Measurements from ENCODE around the gene PLS3. TPM values are rescaled to one million over a fixed set of nuclear protein-coding genes. Genes with fewer than 3 reads are reported as not detected.

The PLS3 gene
- total RNA-seq, 3 donors from 2014 or later = 9.7 to 33.0 (median 27.5) TPM

GRCh38 chrX:115598556-115598955, 37.6 kb downstream of the PLS3 start:
- no peak overlapping the region for H3K4me3 ChIP-seq
- ATAC-seq (no peak), DNase-seq (no peak)
- no peak for TF ChIP-seq CTCF (IDR thresholded peaks at IDR 0.05)
- no peaks in the 10 kb centered on the region for H3K36me3 ChIP-seq (ENCODE audit: low read depth)
- H3K4me1 ChIP-seq (ENCODE audit: low read depth) = no peaks in the 10 kb centered on the region
- H3K9me3 ChIP-seq = no peaks in the 10 kb centered on the region
- intact Hi-C loops (cut with DNase I, micrococcal nuclease) = no loop called here

GRCh38 chrX:115602308-115602707, 41.3 kb downstream of the PLS3 start:
- no peak for TF ChIP-seq CTCF (IDR thresholded peaks at IDR 0.05)
- no peak for ATAC-seq

GRCh38 chrX:115602729-115603389, 41.9 kb downstream of the PLS3 start:
- intact Hi-C loops (cut with DNase I, micrococcal nuclease) = no loop called here
- H3K4me3 ChIP-seq = no peak overlapping the region
- TF ChIP-seq CTCF (IDR thresholded peaks at IDR 0.05) = no peak
- H3K9me3 ChIP-seq = no peaks in the 10 kb centered on the region
- no peaks in the 10 kb centered on the region for H3K36me3 ChIP-seq (ENCODE audit: low read depth)
- DNase-seq (no peak), ATAC-seq (peak; percentile 49)
- no peaks in the 10 kb centered on the region for H3K4me1 ChIP-seq (ENCODE audit: low read depth)

More at GRCh38 chrX:115602308-115602707, 41.3 kb downstream of the PLS3 start:
- DNase-seq = no peak
- no peaks in the 10 kb centered on the region for H3K36me3 ChIP-seq (ENCODE audit: low read depth)
- H3K4me1 ChIP-seq (ENCODE audit: low read depth) = no peaks in the 10 kb centered on the region
- no peak overlapping the region for H3K4me3 ChIP-seq
- no peaks in the 10 kb centered on the region for H3K9me3 ChIP-seq
- intact Hi-C loops (cut with DNase I, micrococcal nuclease) = no loop called here

GRCh38 chrX:115603534-115604074, 42.6 kb downstream of the PLS3 start:
- no peak for TF ChIP-seq CTCF (IDR thresholded peaks at IDR 0.05)
- Histone ChIP-seq H3K4me3 (no peak overlapping the region), H3K36me3 (ENCODE audit: low read depth) (no peaks in the 10 kb centered on the region), H3K4me1 (ENCODE audit: low read depth) (no peaks in the 10 kb centered on the region), H3K9me3 (no peaks in the 10 kb centered on the region)
- intact Hi-C loops (cut with DNase I, micrococcal nuclease) = no loop called here
- no peak for ATAC-seq
- no peak for DNase-seq

- no peak for TF ChIP-seq CTCF (IDR thresholded peaks at IDR 0.05)
- ATAC-seq = no peak
Observed at GRCh38 chrX:115606861-115607260, 45.9 kb downstream of the PLS3 start.

More at GRCh38 chrX:115606861-115607260, 45.9 kb downstream of the PLS3 start:
- DNase-seq = no peak
- Histone ChIP-seq H3K4me3 (no peak overlapping the region), H3K36me3 (ENCODE audit: low read depth) (no peaks in the 10 kb centered on the region), H3K4me1 (ENCODE audit: low read depth) (no peaks in the 10 kb centered on the region), H3K9me3 (no peaks in the 10 kb centered on the region)
- intact Hi-C loops (cut with DNase I, micrococcal nuclease) = no loop called here
